ENCODE data around the gene PTPN23.

PTPN23 gene

DNA sequence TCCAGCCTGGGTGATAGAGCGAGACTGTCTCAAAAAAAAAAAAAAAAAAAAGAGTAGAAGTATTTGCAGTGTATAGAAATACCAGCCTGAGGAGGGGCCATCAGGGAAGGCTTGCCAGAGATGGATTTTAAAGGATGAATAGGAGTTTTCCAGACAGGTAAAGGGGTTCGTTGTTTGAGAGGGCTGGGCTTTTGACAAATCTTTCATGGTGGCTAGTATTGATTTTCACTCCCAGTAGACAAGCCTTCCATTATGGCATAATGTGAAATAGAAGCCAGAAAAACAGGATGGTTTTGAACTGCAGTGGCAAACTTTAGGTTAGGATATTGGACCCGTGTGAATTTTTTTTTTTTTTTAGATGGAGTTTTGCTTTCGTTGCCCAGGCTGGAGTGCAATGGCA, 3.6 kb downstream of the PTPN23 start:
- Histone ChIP-seq H3K27ac (ENCODE audit: extremely low read depth, low read depth, low read length) (no peak overlapping the region), H3K36me3 (ENCODE audit: control insufficient read depth in 2 of 2, insufficient read depth in 1 of 2, low read length in 2 of 2) (peaks cover 0 to 19% of the 10 kb centered on the region in 2 experiments; a peak in 1 of 3 replicates), H3K4me3 (ENCODE audit: low read depth, low read length) (no peak overlapping the region), H3K4me1 (ENCODE audit: control insufficient read depth, insufficient read depth, low read length) (no peaks in the 10 kb centered on the region), H3K9me3 (ENCODE audit: control insufficient read depth, insufficient read depth, low read depth, low read length) (no peaks in the 10 kb centered on the region)
- ChIA-PET POLR2A (interaction anchor here (0.6 kb wide), 1 partner anchor 45 kb away, joined by 3 read pairs; no protein-coding TSS in a partner anchor), CTCF (no interaction called here)
- TF ChIP-seq ZFP3 (tag by site-specific recombination; IDR thresholded peaks at IDR 0.05; ENCODE audit: low read depth) (0 out of 2 replicates have a peak, but pooled peaks have one; percentile 26), GLIS2 (tag by site-specific recombination; IDR thresholded peaks at IDR 0.05) (no peak)

DNA sequence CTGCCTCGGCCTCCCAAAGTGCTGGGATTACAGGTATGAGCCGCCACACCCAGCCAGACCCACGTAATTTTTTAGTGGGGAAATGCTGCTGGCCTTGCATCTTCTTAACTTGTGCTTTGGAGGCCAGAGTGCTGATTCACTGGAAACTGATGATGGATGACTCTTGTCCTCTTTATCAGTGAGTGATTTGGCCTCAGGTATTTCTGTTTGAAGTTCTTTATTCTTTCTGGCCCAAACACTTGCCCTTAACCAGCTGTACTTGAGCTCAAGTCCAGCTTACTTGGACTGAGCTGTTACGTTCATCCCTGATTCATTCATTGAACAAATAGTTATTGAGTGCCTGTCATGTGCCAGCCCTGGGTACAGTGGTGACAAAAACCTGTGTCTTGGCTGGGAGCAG, 4.2 kb downstream of the PTPN23 start:
- TF ChIP-seq, protein P1, sequence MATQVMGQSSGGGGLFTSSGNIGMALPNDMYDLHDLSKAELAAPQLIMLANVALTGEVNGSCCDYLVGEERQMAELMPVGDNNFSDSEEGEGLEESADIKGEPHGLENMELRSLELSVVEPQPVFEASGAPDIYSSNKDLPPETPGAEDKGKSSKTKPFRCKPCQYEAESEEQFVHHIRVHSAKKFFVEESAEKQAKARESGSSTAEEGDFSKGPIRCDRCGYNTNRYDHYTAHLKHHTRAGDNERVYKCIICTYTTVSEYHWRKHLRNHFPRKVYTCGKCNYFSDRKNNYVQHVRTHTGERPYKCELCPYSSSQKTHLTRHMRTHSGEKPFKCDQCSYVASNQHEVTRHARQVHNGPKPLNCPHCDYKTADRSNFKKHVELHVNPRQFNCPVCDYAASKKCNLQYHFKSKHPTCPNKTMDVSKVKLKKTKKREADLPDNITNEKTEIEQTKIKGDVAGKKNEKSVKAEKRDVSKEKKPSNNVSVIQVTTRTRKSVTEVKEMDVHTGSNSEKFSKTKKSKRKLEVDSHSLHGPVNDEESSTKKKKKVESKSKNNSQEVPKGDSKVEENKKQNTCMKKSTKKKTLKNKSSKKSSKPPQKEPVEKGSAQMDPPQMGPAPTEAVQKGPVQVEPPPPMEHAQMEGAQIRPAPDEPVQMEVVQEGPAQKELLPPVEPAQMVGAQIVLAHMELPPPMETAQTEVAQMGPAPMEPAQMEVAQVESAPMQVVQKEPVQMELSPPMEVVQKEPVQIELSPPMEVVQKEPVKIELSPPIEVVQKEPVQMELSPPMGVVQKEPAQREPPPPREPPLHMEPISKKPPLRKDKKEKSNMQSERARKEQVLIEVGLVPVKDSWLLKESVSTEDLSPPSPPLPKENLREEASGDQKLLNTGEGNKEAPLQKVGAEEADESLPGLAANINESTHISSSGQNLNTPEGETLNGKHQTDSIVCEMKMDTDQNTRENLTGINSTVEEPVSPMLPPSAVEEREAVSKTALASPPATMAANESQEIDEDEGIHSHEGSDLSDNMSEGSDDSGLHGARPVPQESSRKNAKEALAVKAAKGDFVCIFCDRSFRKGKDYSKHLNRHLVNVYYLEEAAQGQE (tag by site-specific recombination; IDR thresholded peaks at IDR 0.05) = no peak
- no peak for TF ChIP-seq ZNF670 (tag by site-specific recombination; IDR thresholded peaks at IDR 0.05; ENCODE audit: low read depth)
- no peak for TF ChIP-seq ZNF223 (tag by site-specific recombination; IDR thresholded peaks at IDR 0.05)
- no peak for TF ChIP-seq ZNF610 (tag by site-specific recombination; IDR thresholded peaks at IDR 0.05; ENCODE audit: borderline replicate concordance)
- TF ChIP-seq KLF10 (tag by site-specific recombination; IDR thresholded peaks at IDR 0.05) = no peak
- TF ChIP-seq, protein P2, sequence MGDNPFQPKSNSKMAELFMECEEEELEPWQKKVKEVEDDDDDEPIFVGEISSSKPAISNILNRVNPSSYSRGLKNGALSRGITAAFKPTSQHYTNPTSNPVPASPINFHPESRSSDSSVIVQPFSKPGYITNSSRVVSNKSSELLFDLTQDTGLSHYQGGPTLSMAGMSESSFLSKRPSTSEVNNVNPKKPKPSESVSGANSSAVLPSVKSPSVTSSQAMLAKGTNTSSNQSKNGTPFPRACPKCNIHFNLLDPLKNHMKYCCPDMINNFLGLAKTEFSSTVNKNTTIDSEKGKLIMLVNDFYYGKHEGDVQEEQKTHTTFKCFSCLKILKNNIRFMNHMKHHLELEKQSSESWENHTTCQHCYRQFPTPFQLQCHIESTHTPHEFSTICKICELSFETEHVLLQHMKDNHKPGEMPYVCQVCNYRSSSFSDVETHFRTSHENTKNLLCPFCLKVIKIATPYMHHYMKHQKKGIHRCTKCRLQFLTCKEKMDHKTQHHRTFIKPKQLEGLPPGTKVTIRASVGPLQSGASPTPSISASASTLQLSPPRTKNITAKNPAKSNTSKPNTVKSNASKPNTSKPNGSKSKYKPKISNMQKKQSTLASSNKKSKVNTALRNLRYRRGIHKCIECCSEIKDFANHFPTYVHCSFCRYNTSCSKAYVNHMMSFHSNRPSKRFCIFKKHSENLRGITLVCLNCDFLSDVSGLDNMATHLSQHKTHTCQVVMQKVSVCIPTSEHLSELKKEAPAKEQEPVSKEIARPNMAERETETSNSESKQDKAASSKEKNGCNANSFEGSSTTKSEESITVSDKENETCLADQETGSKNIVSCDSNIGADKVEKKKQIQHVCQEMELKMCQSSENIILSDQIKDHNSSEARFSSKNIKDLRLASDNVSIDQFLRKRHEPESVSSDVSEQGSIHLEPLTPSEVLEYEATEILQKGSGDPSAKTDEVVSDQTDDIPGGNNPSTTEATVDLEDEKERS (tag by site-specific recombination; IDR thresholded peaks at IDR 0.05) = no peak
- no peak for TF ChIP-seq ZNF221 (tag by site-specific recombination; IDR thresholded peaks at IDR 0.05; ENCODE audit: borderline replicate concordance)
- no peak for TF ChIP-seq ZNF843 (tag by site-specific recombination; IDR thresholded peaks at IDR 0.05)
- TF ChIP-seq ZNF624 (tag by site-specific recombination; IDR thresholded peaks at IDR 0.05) = no peak
- no peak for TF ChIP-seq OVOL3 (tag by site-specific recombination; IDR thresholded peaks at IDR 0.05)
- TF ChIP-seq ZNF791 (tag by site-specific recombination; IDR thresholded peaks at IDR 0.05) = no peak
- TF ChIP-seq ZNF548 (tag by site-specific recombination; IDR thresholded peaks at IDR 0.05) = no peak
- TF ChIP-seq, protein P3, sequence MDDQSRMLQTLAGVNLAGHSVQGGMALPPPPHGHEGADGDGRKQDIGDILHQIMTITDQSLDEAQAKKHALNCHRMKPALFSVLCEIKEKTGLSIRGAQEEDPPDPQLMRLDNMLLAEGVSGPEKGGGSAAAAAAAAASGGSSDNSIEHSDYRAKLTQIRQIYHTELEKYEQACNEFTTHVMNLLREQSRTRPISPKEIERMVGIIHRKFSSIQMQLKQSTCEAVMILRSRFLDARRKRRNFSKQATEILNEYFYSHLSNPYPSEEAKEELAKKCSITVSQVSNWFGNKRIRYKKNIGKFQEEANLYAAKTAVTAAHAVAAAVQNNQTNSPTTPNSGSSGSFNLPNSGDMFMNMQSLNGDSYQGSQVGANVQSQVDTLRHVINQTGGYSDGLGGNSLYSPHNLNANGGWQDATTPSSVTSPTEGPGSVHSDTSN (CRISPR knock-in tag; IDR thresholded peaks at IDR 0.05) = no peak
- POLR2A ChIA-PET = interaction anchor here (0.6 kb wide), 1 partner anchor 45 kb away, joined by 3 read pairs; no protein-coding TSS in a partner anchor
- peaks cover 0 to 19% of the 10 kb centered on the region in 2 experiments; a peak in 1 of 3 replicates for H3K36me3 ChIP-seq (ENCODE audit: control insufficient read depth in 2 of 2, insufficient read depth in 1 of 2, low read length in 2 of 2)
- H3K4me1 ChIP-seq (ENCODE audit: control insufficient read depth, insufficient read depth, low read length) = no peaks in the 10 kb centered on the region
- no peak overlapping the region for H3K4me3 ChIP-seq (ENCODE audit: low read depth, low read length)
- CTCF ChIA-PET = no interaction called here
- H3K9me3 ChIP-seq (ENCODE audit: control insufficient read depth, insufficient read depth, low read depth, low read length) = no peaks in the 10 kb centered on the region
- H3K27ac ChIP-seq (ENCODE audit: extremely low read depth, low read depth, low read length) = no peak overlapping the region
